Smooth muscle cell (in vitro differentiated cells): ENCODE measurements around the gene RNF144B. TPM values are rescaled to one million over a fixed set of nuclear protein-coding genes. Genes with fewer than 3 reads are reported as not detected.

Source experiments
- DNase-seq: peaks from one replicate; lab custom pipeline; 2025; ENCODE audit not compliant: unreplicated experiment; lab: John Stamatoyannopoulos, UW
- H2AFZ ChIP-seq: fragments of 200-600 bp; sonication (generic); 2 replicates; pipeline ENCODE4 v1.6.0; 2016; ENCODE audit warnings: antibody characterized with exemption, low read depth, mild to moderate bottlenecking
- H3F3A ChIP-seq: fragments of 200-600 bp; sonication (generic); 2 replicates; pipeline ENCODE4 v1.6.0; 2017; ENCODE audit warnings: antibody characterized with exemption, low read depth
- H3K27ac ChIP-seq: fragments of 200-600 bp; sonication (generic); 2 replicates; pipeline ENCODE4 v1.5.1; 2016; ENCODE audit warnings: low read depth, mild to moderate bottlenecking
- H3K27me3 ChIP-seq: fragments of 200-600 bp; sonication (generic); 2 replicates; pipeline ENCODE4 v1.6.1; 2016; ENCODE audit warnings: low read depth, mild to moderate bottlenecking
- H3K36me3 ChIP-seq: fragments of 200-600 bp; sonication (generic); 2 replicates; pipeline ENCODE4 v1.5.1; 2016; ENCODE audit warnings: low read depth
- H3K4me1 ChIP-seq: fragments of 200-600 bp; sonication (generic); 2 replicates; pipeline ENCODE4 v1.5.1; 2016; ENCODE audit warnings: low read depth
- H3K4me2 ChIP-seq: fragments of 200-600 bp; sonication (generic); 2 replicates; pipeline ENCODE4 v1.6.0; 2016; ENCODE audit warnings: mild to moderate bottlenecking
- H3K4me3 ChIP-seq: fragments of 200-600 bp; sonication (generic); 2 replicates; pipeline ENCODE4 v1.5.1; 2016; ENCODE audit warnings: mild to moderate bottlenecking
- H3K79me2 ChIP-seq: fragments of 200-600 bp; sonication (generic); 2 replicates; pipeline ENCODE4 v1.6.0; 2016; ENCODE audit warnings: low read depth, mild to moderate bottlenecking
- H3K9ac ChIP-seq: fragments of 200-600 bp; sonication (generic); 2 replicates; pipeline ENCODE4 v1.6.0; 2016; ENCODE audit warnings: low read depth
- H3K9me3 ChIP-seq: fragments of 200-600 bp; sonication (generic); replicated peaks from 2 replicates; pipeline ENCODE4 v1.5.1; 2016; ENCODE audit warnings: low read depth
- H4K20me1 ChIP-seq: fragments of 200-600 bp; sonication (generic); 2 replicates; pipeline ENCODE4 v1.6.0; 2016; ENCODE audit warnings: low read depth
- CTCF ChIP-seq: fragments of 200-600 bp; sonication (generic); IDR thresholded peaks from 2 replicates; pipeline ENCODE4 v1.5.1; 2017; ENCODE audit warnings: borderline replicate concordance, mild to moderate bottlenecking, antibody characterized with exemption; ENCODE audit not compliant: insufficient read depth, poor library complexity, severe bottlenecking
- WGBS: methylation state at CpG from one replicate; pipeline ENCODE4 v1.1.7; 2016; ENCODE audit warnings: low lambda C conversion rate; 5-methylcytosine and 5-hydroxymethylcytosine counted together
- polyA plus RNA-seq: library from polyadenylated mRNA; unstranded; fragments of >200 nt; fragmentation: Nextera tagmentation; extraction: Ambion mirVana; gene quantifications from 2 replicates; pipeline ENCODE4 v1.2.1, GENCODE V29; 2016
- total RNA-seq: library from RNA; depleted of rRNA; stranded (reverse); fragments of >200 nt; gene quantifications from 2 replicates; pipeline ENCODE4 v1.2.3, GENCODE V29; 2014

RNF144B gene
- total and polyA plus RNA-seq, 2 experiments from 2014 or later: 3.4 to 10.9 TPM

GRCh38 chr6:18410412-18410811 is 23.3 kb downstream of the RNF144B start:
- no peaks in the 10 kb centered on the region for H3K4me1 ChIP-seq
- H4K20me1 ChIP-seq: no peaks in the 10 kb centered on the region
- no peaks in the 10 kb centered on the region for H3K36me3 ChIP-seq
- no peaks in the 10 kb centered on the region for H3F3A ChIP-seq
- 92% methylated on average over 3 of the region's 3 CpGs for WGBS
- no peak overlapping the region for H3K4me3 ChIP-seq
- no peak overlapping the region for H3K9ac ChIP-seq
- H3K79me2 ChIP-seq: no peaks in the 10 kb centered on the region
- H3K9me3 ChIP-seq: no peaks in the 10 kb centered on the region
- no peak overlapping the region for H2AFZ ChIP-seq
- no peak for DNase-seq
- H3K27ac ChIP-seq: no peak overlapping the region
- H3K4me2 ChIP-seq: no peak overlapping the region
- no peaks in the 10 kb centered on the region for H3K27me3 ChIP-seq
- TF ChIP-seq CTCF: no peak

GRCh38 chr6:18412068-18412467 is 24.9 kb downstream of the RNF144B start:
- peak overlapping the region; percentile 9 for H3K27ac ChIP-seq
- no peak overlapping the region for H3K9ac ChIP-seq
- no peaks in the 10 kb centered on the region for H3K9me3 ChIP-seq
- no peak overlapping the region for H3K4me2 ChIP-seq
- no peak overlapping the region for H2AFZ ChIP-seq
- DNase-seq: no peak
- WGBS: 89% methylated on average over 1 of the region's 1 CpG
- no peaks in the 10 kb centered on the region for H3K27me3 ChIP-seq
- no peaks in the 10 kb centered on the region for H4K20me1 ChIP-seq
- H3F3A ChIP-seq: no peaks in the 10 kb centered on the region
- no peaks in the 10 kb centered on the region for H3K4me1 ChIP-seq
- TF ChIP-seq CTCF: no peak
- no peaks in the 10 kb centered on the region for H3K36me3 ChIP-seq
- no peaks in the 10 kb centered on the region for H3K79me2 ChIP-seq
- no peak overlapping the region for H3K4me3 ChIP-seq

- no peak overlapping the region for H3K4me3 ChIP-seq
- no peaks in the 10 kb centered on the region for H3K36me3 ChIP-seq
- no peak overlapping the region for H2AFZ ChIP-seq
- H3K79me2 ChIP-seq: no peaks in the 10 kb centered on the region
- no peaks in the 10 kb centered on the region for H4K20me1 ChIP-seq
- TF ChIP-seq CTCF: no peak
- 50% methylated on average over 1 of the region's 1 CpG for WGBS
- no peaks in the 10 kb centered on the region for H3K9me3 ChIP-seq
- no peak overlapping the region for H3K9ac ChIP-seq
- no peak for DNase-seq
- H3K27ac ChIP-seq: no peak overlapping the region
- H3K4me2 ChIP-seq: no peak overlapping the region
- no peaks in the 10 kb centered on the region for H3K4me1 ChIP-seq
- no peaks in the 10 kb centered on the region for H3F3A ChIP-seq
- no peaks in the 10 kb centered on the region for H3K27me3 ChIP-seq
Observed at GRCh38 chr6:18412644-18413043, 25.5 kb downstream of the RNF144B start.

GRCh38 chr6:18413381-18413780 is 26.2 kb downstream of the RNF144B start:
- no peaks in the 10 kb centered on the region for H3K4me1 ChIP-seq
- no peaks in the 10 kb centered on the region for H3F3A ChIP-seq
- no peaks in the 10 kb centered on the region for H3K36me3 ChIP-seq
- no peak for TF ChIP-seq CTCF
- H3K9me3 ChIP-seq: no peaks in the 10 kb centered on the region
- H3K4me3 ChIP-seq: no peak overlapping the region
- H2AFZ ChIP-seq: no peak overlapping the region
- no peaks in the 10 kb centered on the region for H3K27me3 ChIP-seq
- WGBS: 85% methylated on average over 4 of the region's 4 CpGs
- no peak overlapping the region for H3K27ac ChIP-seq
- H3K9ac ChIP-seq: no peak overlapping the region
- no peak overlapping the region for H3K4me2 ChIP-seq
- DNase-seq: no peak
- no peaks in the 10 kb centered on the region for H3K79me2 ChIP-seq
- H4K20me1 ChIP-seq: no peaks in the 10 kb centered on the region
